HEK293 (cell line): ENCODE results near the gene LPP.

Source experiments
- CTCF ChIA-PET: fragments of 350-600 bp; formaldehyde crosslinking; extraction: SDS; loops from one replicate; lab custom pipeline; 2021; ENCODE audit warnings: antibody characterized with exemption; lab: Yijun Ruan, JAX
- POLR2A ChIA-PET: fragments of 300-600 bp; formaldehyde crosslinking; extraction: SDS; loops from one replicate; lab custom pipeline; 2020; ENCODE audit warnings: antibody characterized with exemption, inconsistent platforms; lab: Yijun Ruan, JAX
- H3K27ac ChIP-seq: fragments of 200-500 bp; sonication (Bioruptor generic); 2 replicates; pipeline ENCODE4 v1.5.1; 2014; ENCODE audit warnings: low read depth, low read length, control low read depth, inconsistent platforms; ENCODE audit errors: extremely low read depth
- H3K36me3 ChIP-seq, 2 experiments: fragments of 200-500 bp in 1 of 2; sonication (Bioruptor generic) in 1 of 2; 1 replicate in 1 of 2; 2 replicates in 1 of 2; pipeline ENCODE4 v1.5.1; 2014 to 2017; ENCODE audit warnings: inconsistent platforms in 2 of 2, low read length in 2 of 2; ENCODE audit not compliant: control insufficient read depth in 2 of 2, insufficient read depth in 1 of 2
- H3K4me1 ChIP-seq: fragments of 200-500 bp; sonication (Bioruptor generic); 2 replicates; pipeline ENCODE4 v1.5.1; 2014; ENCODE audit warnings: mild to moderate bottlenecking, low read length, inconsistent platforms; ENCODE audit not compliant: control insufficient read depth, insufficient read depth
- H3K4me3 ChIP-seq: 2 replicates; pipeline ENCODE4 v1.5.1; 2011; ENCODE audit warnings: low read depth, mild to moderate bottlenecking, control low read depth, low read length, moderate library complexity
- H3K9me3 ChIP-seq: fragments of 200-500 bp; sonication (Bioruptor generic); 2 replicates; pipeline ENCODE4 v1.5.1; 2014; ENCODE audit warnings: low read depth, low read length, inconsistent platforms; ENCODE audit not compliant: control insufficient read depth, insufficient read depth
- EGR2 ChIP-seq: fragments of 450-650 bp; formaldehyde crosslinking; IDR thresholded peaks from 2 replicates; pipeline ENCODE4 v1.5.1; 2016; ENCODE audit warnings: low read depth, missing biosample characterization, missing genetic modification characterization
- FEZF1 ChIP-seq: fragments of 450-650 bp; formaldehyde crosslinking; IDR thresholded peaks from 2 replicates; pipeline ENCODE4 v1.5.1; 2016; ENCODE audit warnings: missing biosample characterization, missing genetic modification characterization
- IKZF3 ChIP-seq: fragments of 450-650 bp; IDR thresholded peaks from 2 replicates; pipeline ENCODE4 v1.5.0; 2018; ENCODE audit warnings: missing biosample characterization, mild to moderate bottlenecking, missing genetic modification characterization, moderate library complexity
- MZF1 ChIP-seq: fragments of 450-650 bp; formaldehyde crosslinking; IDR thresholded peaks from 2 replicates; pipeline ENCODE4 v1.5.1; 2017; ENCODE audit warnings: missing biosample characterization, missing genetic modification characterization, borderline replicate concordance
- PBX3 ChIP-seq: sonication (generic); formaldehyde crosslinking; IDR thresholded peaks from 2 replicates; pipeline ENCODE4 v1.8.1; 2022; ENCODE audit warnings: mild to moderate bottlenecking, moderate library complexity, missing genetic modification reagents
- ZBTB26 ChIP-seq: fragments of 450-650 bp; formaldehyde crosslinking; optimal IDR thresholded peaks from 2 replicates; pipeline ENCODE3; 2016; ENCODE audit warnings: missing biosample characterization, mild to moderate bottlenecking, missing genetic modification characterization
- ZBTB49 ChIP-seq: fragments of 450-650 bp; formaldehyde crosslinking; IDR thresholded peaks from 2 replicates; pipeline ENCODE4 v1.5.1; 2016; ENCODE audit warnings: missing biosample characterization, missing genetic modification characterization, low read depth
- ZFP37 ChIP-seq: fragments of 450-650 bp; formaldehyde crosslinking; IDR thresholded peaks from 2 replicates; pipeline ENCODE4 v1.5.1; 2016; ENCODE audit warnings: missing biosample characterization, missing genetic modification characterization
- ZNF157 ChIP-seq: fragments of 450-650 bp; formaldehyde crosslinking; IDR thresholded peaks from 2 replicates; pipeline ENCODE4 v1.5.1; 2016; ENCODE audit warnings: missing biosample characterization, missing genetic modification characterization
- ZNF169 ChIP-seq: fragments of 450-650 bp; formaldehyde crosslinking; IDR thresholded peaks from 2 replicates; pipeline ENCODE4 v1.5.1; 2016; ENCODE audit warnings: missing biosample characterization, missing genetic modification characterization
- ZNF248 ChIP-seq: fragments of 450-650 bp; formaldehyde crosslinking; IDR thresholded peaks from 2 replicates; pipeline ENCODE4 v1.5.1; 2017; ENCODE audit warnings: missing biosample characterization, missing genetic modification characterization
- ZNF274 ChIP-seq, 2 experiments: fragments of 200-500 bp in 1 of 2; fragments of 450-650 bp in 1 of 2; sonication (Bioruptor generic) in 1 of 2; formaldehyde crosslinking in 1 of 2; IDR thresholded peaks; 2 replicates each; pipeline versions ENCODE4 v1.5.1 to v1.6.1; 2014 to 2016; ENCODE audit warnings: borderline replicate concordance in 1 of 2, inconsistent platforms in 1 of 2, low read length in 1 of 2, missing biosample characterization in 1 of 2, missing genetic modification characterization in 1 of 2
- ZNF350 ChIP-seq: fragments of 450-650 bp; formaldehyde crosslinking; IDR thresholded peaks from 2 replicates; pipeline ENCODE4 v1.5.0; 2017; ENCODE audit warnings: missing biosample characterization, mild to moderate bottlenecking, missing genetic modification characterization
- ZNF366 ChIP-seq: fragments of 450-650 bp; formaldehyde crosslinking; conservative IDR thresholded peaks from 2 replicates; pipeline ENCODE4 v1.5.1; 2016; ENCODE audit warnings: missing biosample characterization, missing genetic modification characterization
- ZNF37A ChIP-seq: fragments of 450-650 bp; IDR thresholded peaks from 2 replicates; pipeline ENCODE4 v1.5.1; 2018; ENCODE audit warnings: missing biosample characterization, missing genetic modification characterization
- ZNF391 ChIP-seq: fragments of 450-650 bp; formaldehyde crosslinking; IDR thresholded peaks from 2 replicates; pipeline ENCODE4 v1.5.1; 2016; ENCODE audit warnings: low read depth, missing biosample characterization, missing genetic modification characterization, borderline replicate concordance
- ZNF416 ChIP-seq: fragments of 450-650 bp; formaldehyde crosslinking; IDR thresholded peaks from 2 replicates; pipeline ENCODE4 v1.5.1; 2016; ENCODE audit warnings: missing biosample characterization, missing genetic modification characterization
- ZNF521 ChIP-seq: fragments of 450-650 bp; formaldehyde crosslinking; IDR thresholded peaks from 2 replicates; pipeline ENCODE4 v1.5.1; 2017; ENCODE audit warnings: missing biosample characterization, mild to moderate bottlenecking, missing genetic modification characterization
- ZNF580 ChIP-seq: fragments of 450-650 bp; formaldehyde crosslinking; IDR thresholded peaks from 2 replicates; pipeline ENCODE4 v1.5.1; 2016; ENCODE audit warnings: missing biosample characterization, missing genetic modification characterization
- ZNF610 ChIP-seq: fragments of 450-650 bp; formaldehyde crosslinking; IDR thresholded peaks from 2 replicates; pipeline ENCODE4 v1.5.1; 2016; ENCODE audit warnings: missing biosample characterization, missing genetic modification characterization, borderline replicate concordance
- ZNF830 ChIP-seq: fragments of 450-650 bp; IDR thresholded peaks from 2 replicates; pipeline ENCODE4 v1.5.0; 2018; ENCODE audit warnings: missing biosample characterization, missing genetic modification characterization, low read depth, mild to moderate bottlenecking, moderate library complexity
- TF ChIP-seq, protein P1 (sequence below): fragments of 450-650 bp; formaldehyde crosslinking; IDR thresholded peaks from 2 replicates; pipeline ENCODE4 v1.5.1; 2016; ENCODE audit warnings: missing biosample characterization, missing genetic modification characterization
- TF ChIP-seq, protein P2 (sequence below): fragments of 450-650 bp; formaldehyde crosslinking; IDR thresholded peaks from 2 replicates; pipeline ENCODE4 v1.5.0; 2017; ENCODE audit warnings: missing biosample characterization, missing genetic modification characterization, borderline replicate concordance

LPP gene

GRCh38 chr3:188236271-188236670 is 82.3 kb downstream of the LPP start:
- Histone ChIP-seq H3K9me3 (no peaks in the 10 kb centered on the region), H3K4me3 (no peak overlapping the region), H3K27ac (no peak overlapping the region), H3K4me1 (no peaks in the 10 kb centered on the region), H3K36me3 (no peaks in the 10 kb centered on the region)
- ChIA-PET CTCF (no interaction called here), POLR2A (no interaction called here)
- no peak for TF ChIP-seq ZNF274 (IDR thresholded peaks at IDR 0.05; ENCODE audit: low read length)
- TF ChIP-seq ZNF274 (tag by site-specific recombination; IDR thresholded peaks at IDR 0.05; ENCODE audit: borderline replicate concordance): no peak
- no peak for TF ChIP-seq MZF1
- no peak for TF ChIP-seq EGR2 (tag by site-specific recombination)
- TF ChIP-seq ZBTB49 (tag by site-specific recombination): no peak

GRCh38 chr3:188239035-188239434 is 85.1 kb downstream of the LPP start:
- ChIA-PET CTCF (no interaction called here), POLR2A (no interaction called here)
- Histone ChIP-seq H3K9me3 (no peaks in the 10 kb centered on the region), H3K27ac (no peak overlapping the region), H3K36me3 (no peaks in the 10 kb centered on the region), H3K4me3 (no peak overlapping the region), H3K4me1 (no peaks in the 10 kb centered on the region)
- TF ChIP-seq ZNF580 (tag by site-specific recombination) (no peak), ZNF248 (no peak), ZNF610 (tag by site-specific recombination) (no peak), ZNF830 (tag by site-specific recombination) (no peak), ZNF521 (no peak), ZNF416 (no peak), ZNF391 (tag by site-specific recombination) (no peak), FEZF1 (tag by site-specific recombination) (no peak), PBX3 (CRISPR knock-in tag) (no peak), IKZF3 (tag by site-specific recombination) (no peak), ZNF350 (tag by site-specific recombination) (no peak), ZBTB26 (tag by site-specific recombination) (no peak), ZNF157 (tag by site-specific recombination) (no peak), ZNF37A (tag by site-specific recombination) (no peak), ZFP37 (no peak), ZNF169 (tag by site-specific recombination) (no peak), ZNF366 (tag by site-specific recombination) (no peak)
- TF ChIP-seq, protein P1, sequence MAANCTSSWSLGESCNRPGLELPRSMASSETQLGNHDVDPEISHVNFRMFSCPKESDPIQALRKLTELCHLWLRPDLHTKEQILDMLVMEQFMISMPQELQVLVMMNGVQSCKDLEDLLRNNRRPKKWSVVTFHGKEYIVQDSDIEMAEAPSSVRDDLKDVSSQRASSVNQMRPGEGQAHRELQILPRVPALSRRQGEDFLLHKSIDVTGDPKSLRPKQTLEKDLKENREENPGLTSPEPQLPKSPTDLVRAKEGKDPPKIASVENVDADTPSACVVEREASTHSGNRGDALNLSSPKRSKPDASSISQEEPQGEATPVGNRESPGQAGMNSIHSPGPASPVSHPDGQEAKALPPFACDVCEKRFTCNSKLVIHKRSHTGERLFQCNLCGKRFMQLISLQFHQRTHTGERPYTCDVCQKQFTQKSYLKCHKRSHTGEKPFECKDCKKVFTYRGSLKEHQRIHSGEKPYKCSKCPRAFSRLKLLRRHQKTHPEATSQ (tag by site-specific recombination): no peak
- TF ChIP-seq, protein P2, sequence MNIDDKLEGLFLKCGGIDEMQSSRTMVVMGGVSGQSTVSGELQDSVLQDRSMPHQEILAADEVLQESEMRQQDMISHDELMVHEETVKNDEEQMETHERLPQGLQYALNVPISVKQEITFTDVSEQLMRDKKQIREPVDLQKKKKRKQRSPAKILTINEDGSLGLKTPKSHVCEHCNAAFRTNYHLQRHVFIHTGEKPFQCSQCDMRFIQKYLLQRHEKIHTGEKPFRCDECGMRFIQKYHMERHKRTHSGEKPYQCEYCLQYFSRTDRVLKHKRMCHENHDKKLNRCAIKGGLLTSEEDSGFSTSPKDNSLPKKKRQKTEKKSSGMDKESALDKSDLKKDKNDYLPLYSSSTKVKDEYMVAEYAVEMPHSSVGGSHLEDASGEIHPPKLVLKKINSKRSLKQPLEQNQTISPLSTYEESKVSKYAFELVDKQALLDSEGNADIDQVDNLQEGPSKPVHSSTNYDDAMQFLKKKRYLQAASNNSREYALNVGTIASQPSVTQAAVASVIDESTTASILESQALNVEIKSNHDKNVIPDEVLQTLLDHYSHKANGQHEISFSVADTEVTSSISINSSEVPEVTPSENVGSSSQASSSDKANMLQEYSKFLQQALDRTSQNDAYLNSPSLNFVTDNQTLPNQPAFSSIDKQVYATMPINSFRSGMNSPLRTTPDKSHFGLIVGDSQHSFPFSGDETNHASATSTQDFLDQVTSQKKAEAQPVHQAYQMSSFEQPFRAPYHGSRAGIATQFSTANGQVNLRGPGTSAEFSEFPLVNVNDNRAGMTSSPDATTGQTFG (tag by site-specific recombination): no peak
